PC-3 (cell line): ENCODE results near the gene GLCE.

Experiments used
- CTCF ChIP-seq: fragments of 300-600 bp; sonication (generic); conservative IDR thresholded peaks from 2 replicates; pipeline ENCODE4 v1.5.1; 2017; ENCODE audit warnings: antibody characterized with exemption, low read depth, mild to moderate bottlenecking, low read length
- EZH2 ChIP-seq: fragments of 300-600 bp; sonication (generic); IDR thresholded peaks from one replicate; pipeline ENCODE4 v1.6.1; 2017; ENCODE audit warnings: antibody characterized with exemption, mild to moderate bottlenecking, low read length; ENCODE audit not compliant: unreplicated experiment
- EZH2phosphoT487 ChIP-seq: fragments of 300-600 bp; sonication (generic); IDR thresholded peaks from 2 replicates; pipeline ENCODE4 v1.6.1; 2018; ENCODE audit warnings: mild to moderate bottlenecking, antibody characterized with exemption, low read length, borderline replicate concordance

- TF ChIP-seq CTCF = no peak
- TF ChIP-seq EZH2 = no peak
- no peak for TF ChIP-seq EZH2phosphoT487
Measured at GRCh38 chr15:69316291-69316690, 155.9 kb downstream of the GLCE start.
